H1 (cell line): ENCODE data around the gene TSPEAR. TPM values are rescaled to one million over a fixed set of nuclear protein-coding genes. Genes with fewer than 3 reads are reported as not detected.

ENCODE experiments used
- CTCF ChIA-PET: fragments of 300-600 bp; sonication (Branson Sonifier 250); formaldehyde crosslinking; loops from one replicate; lab custom pipeline; 2021; ENCODE audit not compliant: partially characterized antibody; lab: Charles Lee
- POLR2A ChIA-PET: fragments of 300-600 bp; sonication (Branson Sonifier 250); formaldehyde crosslinking; loops from one replicate; lab custom pipeline; 2021; ENCODE audit warnings: inconsistent platforms; ENCODE audit not compliant: partially characterized antibody; lab: Charles Lee
- DNase-seq, 2 experiments: peaks; one replicate each; pipeline versions ENCODE4 v3.0.0 to v3.0.0-alpha.2; 2010 to 2022; ENCODE audit warnings: low spot score in 2 of 2, low read depth in 1 of 2, mixed read lengths in 1 of 2
- FAIRE-seq: peaks from 2 replicates; lab custom pipeline; 2011; peaks lifted over from hg19 to GRCh38; lab: Jason Lieb, UNC
- H2AFZ ChIP-seq: 2 replicates; pipeline ENCODE4 v1.8.1; 2012; ENCODE audit warnings: low read length, inconsistent platforms
- H2AK5ac ChIP-seq: 2 replicates; pipeline ENCODE4 v1.6.1; 2013; ENCODE audit warnings: low read depth, low read length
- H2BK120ac ChIP-seq: replicated peaks from 2 replicates; pipeline ENCODE3; 2013; ENCODE audit warnings: low read depth, low read length, inconsistent platforms
- H2BK12ac ChIP-seq: 2 replicates; pipeline ENCODE4 v1.6.1; 2013; ENCODE audit warnings: low read depth, low read length
- H2BK15ac ChIP-seq: 2 replicates; pipeline ENCODE4 v1.6.1; 2013; ENCODE audit warnings: low read length
- H2BK20ac ChIP-seq: 2 replicates; pipeline ENCODE4 v1.6.1; 2013; ENCODE audit warnings: low read length
- H2BK5ac ChIP-seq: 2 replicates; pipeline ENCODE4 v1.6.1; 2013; ENCODE audit warnings: low read depth, low read length
- H3K14ac ChIP-seq: 2 replicates; pipeline ENCODE4 v1.6.1; 2013; ENCODE audit warnings: inconsistent platforms; ENCODE audit not compliant: insufficient read length
- H3K18ac ChIP-seq: 2 replicates; pipeline ENCODE4 v1.6.1; 2013; ENCODE audit warnings: low read length; ENCODE audit errors: extremely low read depth
- H3K23ac ChIP-seq: 2 replicates; pipeline ENCODE4 v1.6.1; 2013; ENCODE audit warnings: inconsistent platforms; ENCODE audit not compliant: insufficient read length
- H3K23me2 ChIP-seq: 2 replicates; pipeline ENCODE4 v1.6.1; 2013; ENCODE audit warnings: low read depth, low read length
- H3K27ac ChIP-seq: 2 replicates; pipeline ENCODE4 v1.6.1; 2011; ENCODE audit warnings: low read depth, low read length, inconsistent platforms
- H3K27me3 ChIP-seq, 4 experiments: replicated peaks in 1 of 4; 1 replicate in 1 of 4; 2 replicates in 3 of 4; pipeline versions ENCODE4 v1.6.1 to v1.8.1; 2011 to 2013; ENCODE audit warnings: low read length in 3 of 4, mild to moderate bottlenecking in 3 of 4, inconsistent platforms in 2 of 4, mixed read lengths in 2 of 4, moderate library complexity in 1 of 4; ENCODE audit not compliant: control insufficient read depth in 3 of 4, insufficient read depth in 3 of 4; ENCODE audit errors: extremely low read depth in 1 of 4
- H3K36me3 ChIP-seq, 4 experiments: 2 replicates each; pipeline versions ENCODE4 v1.6.1 to v1.8.1; 2011 to 2013; ENCODE audit warnings: mild to moderate bottlenecking in 4 of 4, low read length in 3 of 4, moderate library complexity in 2 of 4, control low read depth in 1 of 4, inconsistent platforms in 1 of 4; ENCODE audit not compliant: insufficient read depth in 4 of 4, control insufficient read depth in 2 of 4
- H3K4ac ChIP-seq: replicated peaks from 2 replicates; pipeline ENCODE3; 2013; ENCODE audit warnings: low read length, low read depth, mixed read lengths, inconsistent platforms; ENCODE audit not compliant: insufficient read length
- H3K4me1 ChIP-seq, 4 experiments: replicated peaks in 1 of 4; 1 replicate in 1 of 4; 2 replicates in 3 of 4; pipeline versions ENCODE4 v1.6.1 to v1.8.1; 2011 to 2013; ENCODE audit warnings: low read length in 3 of 4, inconsistent platforms in 2 of 4, mixed read lengths in 1 of 4; ENCODE audit not compliant: insufficient read depth in 4 of 4, control insufficient read depth in 3 of 4
- H3K4me2 ChIP-seq, 2 experiments: 2 replicates each; pipeline versions ENCODE4 v1.6.1 to v1.8.1; 2011 to 2013; ENCODE audit warnings: low read depth in 2 of 2, low read length in 2 of 2, control low read depth in 1 of 2, inconsistent platforms in 1 of 2, mild to moderate bottlenecking in 1 of 2; ENCODE audit not compliant: insufficient read depth in 1 of 2
- H3K4me3 ChIP-seq, 4 experiments: fragments of 200-600, 300-600 bp in 1 of 4; sonication (generic), shearing (Covaris generic), sonication (Bioruptor Twin) in 1 of 4; 2 replicates each; pipeline versions ENCODE4 v1.5.1 to v1.8.1; 2011 to 2016; ENCODE audit warnings: low read length in 4 of 4, low read depth in 3 of 4, control low read depth in 2 of 4, inconsistent platforms in 2 of 4, mild to moderate bottlenecking in 2 of 4, mixed read lengths in 1 of 4, moderate library complexity in 1 of 4; ENCODE audit not compliant: insufficient read depth in 2 of 4; ENCODE audit errors: extremely low read depth in 1 of 4
- H3K56ac ChIP-seq: replicated peaks from 2 replicates; pipeline ENCODE3; 2013; ENCODE audit warnings: low read depth, mild to moderate bottlenecking, mixed read lengths, low read length, inconsistent platforms; ENCODE audit not compliant: insufficient read length
- H3K79me1 ChIP-seq: 2 replicates; pipeline ENCODE4 v1.6.1; 2013; ENCODE audit warnings: low read depth, low read length, control low read depth
- H3K79me2 ChIP-seq, 2 experiments: 2 replicates each; pipeline versions ENCODE4 v1.6.1 to v1.8.1; 2012 to 2013; ENCODE audit warnings: low read length in 2 of 2, mild to moderate bottlenecking in 2 of 2, inconsistent platforms in 1 of 2; ENCODE audit not compliant: insufficient read depth in 2 of 2, control insufficient read depth in 1 of 2
- H3K9ac ChIP-seq, 4 experiments: replicated peaks in 1 of 4; 1 replicate in 1 of 4; 2 replicates in 3 of 4; pipeline versions ENCODE4 v1.6.1 to v1.8.1; 2011 to 2013; ENCODE audit warnings: low read depth in 3 of 4, low read length in 3 of 4, control low read depth in 2 of 4, mild to moderate bottlenecking in 2 of 4, moderate library complexity in 2 of 4, inconsistent platforms in 1 of 4; ENCODE audit errors: extremely low read depth in 1 of 4
- H3K9me3 ChIP-seq, 2 experiments: 2 replicates each; pipeline versions ENCODE4 v1.6.1 to v1.8.1; 2012 to 2013; ENCODE audit warnings: mild to moderate bottlenecking in 2 of 2, moderate library complexity in 2 of 2, control low read depth in 1 of 2, inconsistent platforms in 1 of 2, low read depth in 1 of 2, low read length in 1 of 2, mixed read lengths in 1 of 2; ENCODE audit not compliant: insufficient read depth in 2 of 2
- H4K20me1 ChIP-seq, 2 experiments: replicated peaks in 1 of 2; 2 replicates each; pipeline versions ENCODE3 to v1.8.1; 2011 to 2013; ENCODE audit warnings: inconsistent platforms in 2 of 2, low read length in 2 of 2, mild to moderate bottlenecking in 1 of 2; ENCODE audit not compliant: insufficient read depth in 2 of 2, control insufficient read depth in 1 of 2
- H4K5ac ChIP-seq: 2 replicates; pipeline ENCODE4 v1.6.1; 2013; ENCODE audit warnings: low read length, low read depth, mixed read lengths, inconsistent platforms; ENCODE audit not compliant: insufficient read length
- H4K8ac ChIP-seq: 2 replicates; pipeline ENCODE4 v1.8.0; 2013; ENCODE audit warnings: mild to moderate bottlenecking, moderate library complexity, low read length, inconsistent platforms; ENCODE audit not compliant: insufficient read depth; ENCODE audit errors: extremely low read depth
- H4K91ac ChIP-seq: replicated peaks from 2 replicates; pipeline ENCODE3; 2013; ENCODE audit warnings: low read length, mixed read lengths, inconsistent platforms; ENCODE audit not compliant: insufficient read length
- BACH1 ChIP-seq: IDR thresholded peaks from 2 replicates; pipeline ENCODE4 v1.6.1; 2012; ENCODE audit warnings: low read length, improper control_type of control experiment
- BRCA1 ChIP-seq: IDR thresholded peaks from 2 replicates; pipeline ENCODE4 v1.6.1; 2012; ENCODE audit warnings: low read depth, low read length, improper control_type of control experiment
- CBX5 ChIP-seq: fragments of 300-800, 300-1000 bp; sonication (generic); IDR thresholded peaks from 2 replicates; pipeline ENCODE4 v1.7.1; 2016; ENCODE audit warnings: antibody characterized with exemption, low read length, low read depth
- CHD2 ChIP-seq: IDR thresholded peaks from 2 replicates; pipeline ENCODE4 v1.6.1; 2012; ENCODE audit warnings: low read length, improper control_type of control experiment
- MAFK ChIP-seq: IDR thresholded peaks from 2 replicates; pipeline ENCODE4 v1.6.1; 2012; ENCODE audit warnings: low read depth, mild to moderate bottlenecking, improper control_type of control experiment, low read length
- NANOG ChIP-seq: IDR thresholded peaks from 2 replicates; pipeline ENCODE4 v1.6.1; 2011; ENCODE audit warnings: low read length, low read depth, mild to moderate bottlenecking, inconsistent platforms; ENCODE audit not compliant: insufficient read depth, poor library complexity, severe bottlenecking
- RXRA ChIP-seq: IDR thresholded peaks from 2 replicates; pipeline ENCODE4 v1.6.1; 2011; ENCODE audit warnings: low read depth, mild to moderate bottlenecking, low read length, moderate library complexity; ENCODE audit not compliant: insufficient read depth
- SP1 ChIP-seq: IDR thresholded peaks from 2 replicates; pipeline ENCODE4 v1.6.1; 2011; ENCODE audit warnings: low read depth, low read length
- SP2 ChIP-seq: IDR thresholded peaks from 2 replicates; pipeline ENCODE4 v1.6.1; 2012; ENCODE audit warnings: mild to moderate bottlenecking, low read length, inconsistent platforms
- SRF ChIP-seq: IDR thresholded peaks from 2 replicates; pipeline ENCODE4 v1.6.1; 2011; ENCODE audit warnings: mild to moderate bottlenecking, low read depth, low read length, moderate library complexity
- SUZ12 ChIP-seq: fragments of 200-600 bp; sonication (generic); IDR thresholded peaks from 2 replicates; pipeline ENCODE4 v1.6.1; 2012; ENCODE audit warnings: mild to moderate bottlenecking, inconsistent platforms, low read length, moderate library complexity, mixed read lengths
- TEAD4 ChIP-seq: IDR thresholded peaks from 2 replicates; pipeline ENCODE4 v1.6.1; 2012; ENCODE audit warnings: low read depth, low read length, inconsistent platforms, mixed read lengths
- WGBS, 2 experiments: shearing (Covaris generic) in 1 of 2; methylation state at CpG; one replicate each; pipeline versions ENCODE4 v1.1.6 to v1.1.7; 2013 to 2015; ENCODE audit warnings: low lambda C conversion rate in 2 of 2, mixed read lengths in 2 of 2, inconsistent platforms in 1 of 2, low coverage in 1 of 2, missing lambda C conversion rate in 1 of 2; ENCODE audit not compliant: insufficient replicate concordance in 2 of 2, insufficient coverage in 1 of 2, insufficient read length in 1 of 2; ENCODE audit errors: extremely low coverage in 1 of 2, missing lambda C conversion rate in 1 of 2; 5-methylcytosine and 5-hydroxymethylcytosine counted together
- polyA plus RNA-seq, 7 experiments: library from polyadenylated mRNA; depleted of rRNA in 3 of 7; stranded (reverse) in 5 of 7; unstranded in 2 of 7; fragments of >200 nt in 5 of 7; fragments of 200-250 nt in 2 of 7; gene quantifications; 1 replicate in 5 of 7; 2 replicates in 1 of 7; 4 replicates in 1 of 7; pipeline versions ENCODE4 v1.2.1 to v1.2.3, GENCODE V29; 2011 to 2013; ENCODE audit warnings: missing spikeins in 2 of 7, mixed read lengths in 2 of 7
- total RNA-seq: library from RNA; stranded (reverse); fragmentation: NEBNext Ultra II Directional; extraction: Animal tissue kit (Norgen Biotek cat#: 25700); gene quantifications from 2 replicates; pipeline ENCODE4 v1.2.1, GENCODE V29; 2021
- TF ChIP-seq, protein P1 (sequence below): IDR thresholded peaks from 2 replicates; pipeline ENCODE4 v1.6.1; 2012; ENCODE audit warnings: low read length, inconsistent platforms

Gene TSPEAR
- total and polyA plus RNA-seq, 2 of the 8 experiments (the other 6 are each of a cell fraction or from before 2014, with no cell fraction given): 0.58 to 0.89 TPM

- no peak overlapping the region for H3K4me2 ChIP-seq
- no peaks in the 10 kb centered on the region; the same call in 1 of the 2 replicates for H3K23me2 ChIP-seq
- no peak overlapping the region for H2BK12ac ChIP-seq
- no peak overlapping the region for H4K5ac ChIP-seq
- no peak overlapping the region for H2BK15ac ChIP-seq
- 85% methylated on average over 2 of the region's 2 CpGs; no CpG with 5 or more reads in 1 of the 2 experiments for WGBS, 2 experiments
- no peak overlapping the region for H2AFZ ChIP-seq
- H3K23ac ChIP-seq: no peak overlapping the region
- no peak overlapping the region for H3K27ac ChIP-seq
- no peak overlapping the region for H3K14ac ChIP-seq
- no peak overlapping the region for H2BK5ac ChIP-seq
- POLR2A ChIA-PET: interaction anchor here (0.6 kb wide), 1 partner anchor 46 kb away, joined by 3 read pairs; no protein-coding TSS in a partner anchor
- H3K9ac ChIP-seq: no peak overlapping the region
- no peaks in the 10 kb centered on the region for H4K20me1 ChIP-seq
- H2BK20ac ChIP-seq: no peak overlapping the region
- no peak overlapping the region for H2AK5ac ChIP-seq
- DNase-seq (peak in 1 of 2 experiments; percentile 13), FAIRE-seq (no peak)
- peaks cover 0 to 18% (median 9%) of the 10 kb centered on the region in 4 experiments; a peak in 6 of 7 replicates for H3K27me3 ChIP-seq
- H3K79me2 ChIP-seq: no peaks in the 10 kb centered on the region
- H3K18ac ChIP-seq: no peak overlapping the region
- peaks cover 5 to 20% (median 14%) of the 10 kb centered on the region in 4 experiments for H3K4me1 ChIP-seq
- H3K79me1 ChIP-seq: no peaks in the 10 kb centered on the region
- no peak overlapping the region for H4K8ac ChIP-seq
- H2BK120ac ChIP-seq: no peak overlapping the region
- H4K91ac ChIP-seq: no peak overlapping the region
- H3K4ac ChIP-seq: no peak overlapping the region
- H3K9me3 ChIP-seq: no peaks in the 10 kb centered on the region; a peak in 1 of 4 replicates
- CTCF ChIA-PET: interaction anchor here (0.6 to 3.0 kb wide), 11 partner anchors 9 to 200 kb away, joined by 3 to 12 read pairs (median 4); partner anchors contain the start of gene TSPEAR
- H3K36me3 ChIP-seq: no peaks in the 10 kb centered on the region
- H3K56ac ChIP-seq: no peak overlapping the region
- H3K4me3 ChIP-seq: no peak overlapping the region
- no peak for TF ChIP-seq CBX5
- no peak for TF ChIP-seq SP1
- no peak for TF ChIP-seq BRCA1
- TF ChIP-seq SRF: no peak
- no peak for TF ChIP-seq TEAD4
- no peak for TF ChIP-seq RXRA
- TF ChIP-seq SP2: no peak
- no peak for TF ChIP-seq CHD2
- no peak for TF ChIP-seq MAFK
- TF ChIP-seq NANOG: no peak
- TF ChIP-seq BACH1: no peak
- TF ChIP-seq SUZ12: no peak
- TF ChIP-seq, protein P1, sequence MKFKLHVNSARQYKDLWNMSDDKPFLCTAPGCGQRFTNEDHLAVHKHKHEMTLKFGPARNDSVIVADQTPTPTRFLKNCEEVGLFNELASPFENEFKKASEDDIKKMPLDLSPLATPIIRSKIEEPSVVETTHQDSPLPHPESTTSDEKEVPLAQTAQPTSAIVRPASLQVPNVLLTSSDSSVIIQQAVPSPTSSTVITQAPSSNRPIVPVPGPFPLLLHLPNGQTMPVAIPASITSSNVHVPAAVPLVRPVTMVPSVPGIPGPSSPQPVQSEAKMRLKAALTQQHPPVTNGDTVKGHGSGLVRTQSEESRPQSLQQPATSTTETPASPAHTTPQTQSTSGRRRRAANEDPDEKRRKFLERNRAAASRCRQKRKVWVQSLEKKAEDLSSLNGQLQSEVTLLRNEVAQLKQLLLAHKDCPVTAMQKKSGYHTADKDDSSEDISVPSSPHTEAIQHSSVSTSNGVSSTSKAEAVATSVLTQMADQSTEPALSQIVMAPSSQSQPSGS: no peak
These were observed 8.8 kb upstream of the TSPEAR start for GRCh38 chr21:44720170-44720569.
